Medulla oblongata (tissue), 1 donor: Measurements from ENCODE around the gene FAT2.

Experiments used
- DNase-seq: peaks from one replicate; pipeline ENCODE4 v3.0.0-alpha.2; 2015; ENCODE audit errors: extremely low spot score

Gene FAT2

DNA sequence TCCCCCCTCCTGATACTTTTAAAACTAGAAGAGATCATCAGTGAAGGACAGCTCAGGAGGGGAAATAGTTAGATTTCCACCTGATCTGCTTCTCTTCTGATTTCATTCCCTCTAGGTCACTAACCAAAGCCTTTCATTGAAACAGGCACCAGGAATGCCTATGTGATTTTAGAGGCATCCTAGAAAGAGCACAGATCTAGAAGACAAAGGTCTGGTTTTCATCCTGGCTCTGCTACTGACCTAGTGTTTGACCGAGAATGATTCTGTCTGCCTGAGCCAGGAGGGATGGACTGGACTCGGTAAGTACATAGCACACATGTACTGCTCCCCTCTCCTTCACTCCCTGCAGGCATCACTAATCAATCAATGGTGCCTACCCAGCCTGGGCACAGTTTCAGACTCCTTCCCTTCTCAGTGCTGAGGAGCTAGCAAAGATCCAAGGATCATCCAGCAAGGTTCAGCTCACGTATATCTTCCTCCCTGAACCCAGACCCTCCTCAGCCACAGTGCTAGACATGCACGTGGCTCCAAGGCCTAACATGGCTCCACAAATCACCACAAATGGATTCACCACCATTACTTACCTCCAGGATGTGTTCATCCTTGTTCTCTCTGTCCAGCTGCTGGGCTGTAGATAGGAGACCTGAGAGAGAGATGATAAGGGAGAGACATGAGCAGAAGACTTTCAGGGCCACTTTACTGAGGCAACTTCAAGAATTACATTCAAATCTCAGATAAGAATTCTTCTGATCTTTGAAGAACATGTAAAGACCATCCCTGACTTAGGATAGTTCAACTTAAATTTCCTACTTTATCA, 35.2 kb downstream of the FAT2 start:
- DNase-seq, result no peak

DNA sequence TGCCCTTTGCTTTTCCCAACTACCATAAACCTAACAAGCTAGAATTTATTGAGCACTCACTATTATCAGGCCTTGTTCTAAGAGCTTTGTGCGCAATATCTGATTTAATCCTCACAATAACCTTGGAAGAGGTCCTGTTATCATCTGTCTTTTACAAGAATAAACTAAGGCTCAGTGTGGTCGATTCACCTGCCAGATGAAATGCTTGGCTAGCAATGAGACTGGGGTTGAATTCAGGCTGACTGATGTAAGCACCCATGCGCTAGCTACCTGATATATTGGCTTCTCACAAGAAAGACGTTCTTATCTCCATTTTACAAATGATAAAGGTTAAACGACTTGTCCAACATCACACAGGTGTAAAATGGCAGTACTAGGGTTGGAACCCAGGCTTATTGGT, 37.4 kb downstream of the FAT2 start:
- DNase-seq, result no peak

DNA sequence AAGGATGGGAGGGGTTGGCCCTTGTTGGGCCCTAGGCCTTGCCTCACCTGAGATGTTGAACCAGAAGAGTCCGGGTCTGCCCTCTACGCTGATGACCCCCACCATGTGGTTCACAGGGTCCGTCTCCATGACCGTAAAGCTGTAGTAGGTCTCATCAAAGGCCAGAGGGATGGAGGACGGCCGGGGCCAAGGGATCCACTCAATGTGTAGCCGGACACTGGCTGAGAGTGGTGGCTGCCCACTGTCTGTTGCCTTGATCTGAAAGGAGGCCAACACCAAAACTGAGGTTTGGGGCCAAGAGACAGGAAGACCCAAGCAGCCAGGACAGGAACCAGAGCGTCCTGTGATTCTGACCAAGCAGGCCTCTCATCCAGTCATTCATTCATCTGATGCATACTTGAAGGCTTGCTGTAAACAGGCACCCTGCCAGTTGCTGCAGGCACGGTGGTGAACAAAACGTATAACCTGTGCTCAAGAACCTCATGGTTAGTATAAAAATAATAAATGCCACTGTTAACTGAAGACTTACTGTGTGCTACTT, 37.9 kb downstream of the FAT2 start:
- no peak for DNase-seq

DNA sequence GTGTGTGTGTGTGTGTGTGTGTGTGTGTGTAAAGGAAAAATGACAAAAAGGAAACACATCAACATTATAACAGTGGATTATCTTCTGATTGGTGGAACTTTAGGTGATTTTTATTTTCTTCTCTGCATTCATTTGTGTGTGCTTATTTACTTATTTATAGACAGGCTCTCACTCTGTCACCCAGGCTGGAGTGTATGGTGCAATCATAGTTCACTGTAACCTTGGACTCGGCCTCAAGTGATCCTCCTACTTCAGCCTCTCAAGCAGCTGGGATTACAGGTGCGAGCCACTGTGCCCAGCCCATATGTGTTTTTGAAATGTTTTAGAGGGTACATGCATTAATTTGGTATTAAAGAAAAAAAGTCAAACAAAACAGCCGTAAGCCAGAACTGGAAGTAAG, 39.1 kb downstream of the FAT2 start:
- no peak for DNase-seq

DNA sequence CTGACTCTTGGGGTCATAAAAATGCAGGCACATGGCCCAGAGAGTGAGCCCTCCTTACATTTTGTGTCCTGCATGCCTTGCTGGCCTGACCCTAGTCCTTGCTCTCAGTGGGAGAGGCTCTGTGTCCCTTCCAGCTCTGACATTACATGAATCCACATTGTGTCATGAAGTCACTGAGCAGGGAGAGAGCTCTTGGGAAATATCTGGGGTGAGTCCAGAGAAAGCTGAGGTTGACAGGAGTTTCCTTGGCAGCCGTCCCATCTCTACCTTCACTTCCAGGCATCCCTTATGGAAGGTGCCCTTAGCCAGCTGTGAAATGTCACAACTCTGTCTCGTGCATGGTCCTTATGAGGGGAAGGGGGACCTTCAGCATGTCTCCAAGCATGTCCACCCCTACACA, 41.0 kb downstream of the FAT2 start:
- no peak for DNase-seq

DNA sequence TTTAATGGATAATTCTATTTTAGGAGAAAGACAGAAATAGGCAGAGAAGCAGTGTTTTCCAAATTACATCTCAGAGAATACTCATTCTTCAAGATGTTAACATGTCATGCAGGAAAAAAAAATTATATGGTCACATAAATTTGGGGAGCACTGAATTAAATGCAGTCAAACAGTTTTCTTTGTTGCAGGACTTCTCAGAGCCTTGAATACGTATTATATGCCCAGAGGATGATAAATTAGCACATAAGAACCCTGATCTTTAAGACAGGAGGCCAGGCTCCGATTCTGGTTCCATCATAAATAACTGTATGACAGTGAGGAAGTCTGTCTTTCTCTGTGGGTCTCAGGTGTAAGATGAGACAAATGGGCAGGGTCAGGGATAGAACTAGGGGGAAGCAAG, 41.4 kb downstream of the FAT2 start:
- DNase-seq, result no peak

DNA sequence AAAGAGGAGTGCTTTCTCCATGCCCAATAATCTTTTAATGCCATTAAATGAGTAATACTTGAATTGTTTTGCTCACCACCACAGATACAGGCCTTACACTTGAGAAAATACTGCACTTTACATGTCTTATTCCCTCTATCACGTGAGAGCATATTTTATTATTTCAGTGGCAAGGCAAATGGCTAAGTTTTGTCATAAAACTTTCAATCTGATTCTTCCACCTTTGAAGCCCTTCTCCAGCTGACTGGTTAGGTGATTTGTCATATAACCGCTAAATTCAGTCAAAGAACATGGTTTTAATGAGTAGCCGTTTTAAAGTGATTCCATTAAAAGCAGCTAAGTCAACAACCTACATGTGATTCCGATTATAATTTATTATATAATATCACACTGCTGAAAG, 43.8 kb downstream of the FAT2 start:
- DNase-seq, result no peak

DNA sequence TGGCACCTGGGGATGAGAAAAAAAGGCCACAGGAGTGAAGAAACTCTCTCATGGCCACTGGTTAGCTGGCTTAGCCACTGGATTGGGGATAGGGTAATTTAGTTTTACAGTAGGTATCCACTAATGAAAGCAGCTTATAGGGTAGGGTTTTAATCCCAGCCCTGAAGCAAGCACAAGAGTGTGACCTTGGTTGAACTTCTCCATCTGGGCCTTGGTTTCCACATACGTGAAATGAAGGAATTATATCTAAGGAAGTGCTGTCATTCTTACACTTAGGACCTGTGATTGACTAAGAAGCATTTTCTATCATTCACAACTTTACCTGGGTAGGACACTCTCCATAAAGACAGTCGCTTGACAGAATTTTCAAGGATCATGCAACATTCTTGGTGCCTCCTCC, 49.6 kb downstream of the FAT2 start:
- no peak for DNase-seq
